GDM1 (cell line): ENCODE data around the gene CFAP57.

Experiments used
- DNase-seq: peaks from one replicate; lab custom pipeline; 2025; lab: John Stamatoyannopoulos, UW

CFAP57 gene

GRCh38 chr1:43299101-43299500, 127.0 kb downstream of the CFAP57 start:
- no peak for DNase-seq

- DNase-seq: peak; percentile 44
These were observed 128.4 kb downstream of the CFAP57 start, which contains the start of gene TIE1 for GRCh38 chr1:43300378-43301094. Gene TIE1, plus strand, starts transcription at chr1:43300982. Its CDS starts 90 bp downstream, at chr1:43301072.

GRCh38 chr1:43302201-43302600, 130.1 kb downstream of the CFAP57 start:
- DNase-seq: no peak

- DNase-seq: no peak
These were observed 130.8 kb downstream of the CFAP57 start for GRCh38 chr1:43302721-43303470.

- DNase-seq: no peak
These were observed 131.6 kb downstream of the CFAP57 start for GRCh38 chr1:43303471-43304313.
